ENCODE measurements around the gene DAAM1. TPM values are rescaled to one million over a fixed set of nuclear protein-coding genes. Genes with fewer than 3 reads are reported as not detected.
A peak's percentile ranks its signal among the peaks of the same experiment; 100 is the strongest.

DAAM1 gene
- total RNA-seq, 3 donors from 2014 or later = 50.1 to 95.9 (median 64.2) TPM

DNA sequence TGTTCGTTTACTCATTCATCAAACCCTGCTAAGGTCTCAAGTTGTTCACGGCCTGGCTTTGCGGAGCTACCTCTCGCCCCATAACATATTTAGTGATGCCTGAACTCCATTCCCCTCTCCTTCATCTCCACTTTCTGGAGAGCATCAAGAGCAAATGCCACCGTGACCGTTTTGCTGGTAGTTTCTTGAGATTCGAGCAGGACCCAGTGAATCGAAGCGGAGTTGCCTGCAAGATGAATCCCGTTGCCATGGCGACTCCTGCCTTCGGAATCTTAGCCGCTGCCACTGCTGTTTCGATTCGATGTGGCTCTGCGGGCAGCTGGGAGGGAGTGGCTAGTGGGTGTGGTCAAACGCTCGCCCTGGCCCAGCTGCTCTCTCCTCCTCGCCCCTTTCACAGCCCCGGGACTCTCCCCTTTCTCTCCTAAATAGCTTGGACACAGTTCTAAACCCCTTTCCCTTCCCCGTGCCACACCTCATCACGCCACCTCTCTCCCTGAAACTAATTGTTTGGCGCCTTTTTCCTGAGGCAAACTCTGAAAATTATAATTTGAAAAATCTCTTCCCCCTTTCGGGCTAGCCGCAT, 1.4 kb downstream of the DAAM1 start:
- Histone ChIP-seq H3K9me3 (no peaks in the 10 kb centered on the region), H3K27me3 (no peaks in the 10 kb centered on the region), H3K4me1 (peaks cover 0 to 4% of the 10 kb centered on the region in 2 donors), H3K27ac (peak overlapping the region; percentile 98 to 99), H3K4me3 (peak overlapping the region; percentile 80 to 92 (median 82)), H3K36me3 (no peaks in the 10 kb centered on the region)
- intact Hi-C loops (cut with DNase I; ENCODE audit: low total_unique reads) = no loop called here
- DNase-seq (ENCODE audit: low spot score in 2 of 2) = peak; percentile 81 to 87
- TF ChIP-seq POLR2AphosphoS5 (IDR thresholded peaks at IDR 0.05) = peak in 1 of 3 donors; percentile 19
- TF ChIP-seq, protein P1, sequence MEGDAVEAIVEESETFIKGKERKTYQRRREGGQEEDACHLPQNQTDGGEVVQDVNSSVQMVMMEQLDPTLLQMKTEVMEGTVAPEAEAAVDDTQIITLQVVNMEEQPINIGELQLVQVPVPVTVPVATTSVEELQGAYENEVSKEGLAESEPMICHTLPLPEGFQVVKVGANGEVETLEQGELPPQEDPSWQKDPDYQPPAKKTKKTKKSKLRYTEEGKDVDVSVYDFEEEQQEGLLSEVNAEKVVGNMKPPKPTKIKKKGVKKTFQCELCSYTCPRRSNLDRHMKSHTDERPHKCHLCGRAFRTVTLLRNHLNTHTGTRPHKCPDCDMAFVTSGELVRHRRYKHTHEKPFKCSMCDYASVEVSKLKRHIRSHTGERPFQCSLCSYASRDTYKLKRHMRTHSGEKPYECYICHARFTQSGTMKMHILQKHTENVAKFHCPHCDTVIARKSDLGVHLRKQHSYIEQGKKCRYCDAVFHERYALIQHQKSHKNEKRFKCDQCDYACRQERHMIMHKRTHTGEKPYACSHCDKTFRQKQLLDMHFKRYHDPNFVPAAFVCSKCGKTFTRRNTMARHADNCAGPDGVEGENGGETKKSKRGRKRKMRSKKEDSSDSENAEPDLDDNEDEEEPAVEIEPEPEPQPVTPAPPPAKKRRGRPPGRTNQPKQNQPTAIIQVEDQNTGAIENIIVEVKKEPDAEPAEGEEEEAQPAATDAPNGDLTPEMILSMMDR (IDR thresholded peaks at IDR 0.05) = no peak

DNA sequence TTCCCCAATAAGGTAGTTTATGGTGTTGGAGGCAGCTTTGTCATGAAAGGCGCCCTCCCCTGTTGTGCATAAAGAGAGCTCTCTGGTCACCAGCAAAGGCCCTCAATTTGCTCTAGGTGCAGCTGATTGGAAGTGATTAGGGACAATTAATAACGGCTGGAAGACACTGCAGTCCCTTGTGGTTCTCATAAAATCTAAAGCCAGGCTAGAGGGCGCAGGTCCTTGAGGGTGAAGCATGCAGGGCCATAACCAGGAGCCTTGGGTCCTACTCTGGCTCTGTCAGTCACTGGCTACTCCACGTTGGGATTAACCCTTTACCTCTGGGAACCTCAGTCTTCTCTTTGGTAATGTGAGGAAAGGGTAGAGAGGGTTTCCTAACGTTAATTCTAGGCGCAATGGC, 1.9 kb downstream of the DAAM1 start:
- Histone ChIP-seq H3K36me3 (no peaks in the 10 kb centered on the region), H3K27ac (peak overlapping the region; percentile 98 to 99), H3K4me1 (peaks cover 0 to 4% of the 10 kb centered on the region in 2 donors), H3K9me3 (no peaks in the 10 kb centered on the region), H3K4me3 (peak overlapping the region; percentile 80 to 92 (median 82)), H3K27me3 (no peaks in the 10 kb centered on the region)
- intact Hi-C loops (cut with DNase I; ENCODE audit: low total_unique reads) = no loop called here
- no peak for TF ChIP-seq POLR2AphosphoS5 (IDR thresholded peaks at IDR 0.05)
- TF ChIP-seq, protein P1 (IDR thresholded peaks at IDR 0.05) = peak in 1 of 3 donors; percentile 11
- DNase-seq (ENCODE audit: low spot score in 2 of 2) = no peak

DNA sequence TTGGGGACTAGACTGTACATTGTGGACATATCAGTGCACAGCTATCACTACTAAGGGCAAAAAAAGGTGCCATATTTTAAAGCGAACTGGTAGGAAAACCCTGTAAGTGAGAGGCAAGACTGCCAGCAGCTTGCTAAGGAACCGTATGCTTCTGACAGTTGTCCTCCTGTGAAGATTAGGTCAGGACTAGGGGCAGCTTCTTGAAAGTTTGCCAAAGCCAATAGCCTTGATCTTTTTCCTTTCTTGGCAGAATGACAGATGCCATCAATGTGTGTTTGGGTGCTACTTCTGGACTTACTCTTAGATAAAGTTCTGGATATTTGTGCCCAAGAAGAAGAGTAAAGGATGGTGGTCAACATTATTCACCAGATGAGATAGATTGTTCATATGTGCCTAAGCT, 7.4 kb downstream of the DAAM1 start:
- Histone ChIP-seq H3K27me3 (no peaks in the 10 kb centered on the region), H3K27ac (no peak overlapping the region), H3K4me3 (no peak overlapping the region), H3K36me3 (no peaks in the 10 kb centered on the region), H3K4me1 (no peaks in the 10 kb centered on the region), H3K9me3 (no peaks in the 10 kb centered on the region)
- intact Hi-C loops (cut with DNase I; ENCODE audit: low total_unique reads) = no loop called here
- TF ChIP-seq, protein P1 (IDR thresholded peaks at IDR 0.05) = no peak
- no peak for TF ChIP-seq POLR2A (IDR thresholded peaks at IDR 0.05)
- TF ChIP-seq POLR2AphosphoS5 (IDR thresholded peaks at IDR 0.05) = no peak
- no peak for DNase-seq (ENCODE audit: low spot score in 2 of 2)

DNA sequence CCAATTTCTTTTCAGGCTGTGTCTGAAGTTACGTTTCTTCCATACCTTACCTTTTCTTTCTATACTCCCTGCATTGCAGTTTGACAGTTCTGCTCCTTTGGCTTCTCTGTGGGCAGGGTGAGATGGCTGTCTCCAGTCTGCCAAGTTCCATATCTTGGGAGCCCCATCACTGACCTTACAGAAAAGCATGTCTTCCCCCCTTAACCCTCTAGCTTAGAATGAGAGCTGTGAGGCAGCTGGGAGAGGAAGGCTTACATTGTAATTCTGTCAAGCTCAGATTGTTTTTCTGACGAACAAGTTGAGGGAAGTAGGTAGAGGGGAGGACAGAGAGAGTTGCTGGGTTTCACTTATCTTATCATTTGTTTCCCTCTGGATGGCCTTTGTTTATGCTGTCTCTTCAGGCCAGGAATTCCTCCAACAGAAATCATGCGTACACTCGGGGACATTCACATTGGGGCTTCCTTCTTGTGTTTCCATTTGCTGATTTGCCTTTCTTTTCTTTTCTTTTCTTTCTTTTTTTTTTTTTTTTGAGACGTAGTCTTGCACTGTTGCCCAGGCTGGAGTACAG, 9.3 kb downstream of the DAAM1 start:
- intact Hi-C loops (cut with DNase I; ENCODE audit: low total_unique reads) = no loop called here
- TF ChIP-seq POLR2AphosphoS5 (IDR thresholded peaks at IDR 0.05) = no peak
- TF ChIP-seq POLR2A (IDR thresholded peaks at IDR 0.05) = no peak
- TF ChIP-seq, protein P1 (IDR thresholded peaks at IDR 0.05) = no peak
- DNase-seq (ENCODE audit: low spot score in 2 of 2) = no peak
- Histone ChIP-seq H3K27me3 (no peaks in the 10 kb centered on the region), H3K36me3 (no peaks in the 10 kb centered on the region), H3K4me3 (no peak overlapping the region), H3K9me3 (no peaks in the 10 kb centered on the region), H3K4me1 (no peaks in the 10 kb centered on the region), H3K27ac (no peak overlapping the region)

DNA sequence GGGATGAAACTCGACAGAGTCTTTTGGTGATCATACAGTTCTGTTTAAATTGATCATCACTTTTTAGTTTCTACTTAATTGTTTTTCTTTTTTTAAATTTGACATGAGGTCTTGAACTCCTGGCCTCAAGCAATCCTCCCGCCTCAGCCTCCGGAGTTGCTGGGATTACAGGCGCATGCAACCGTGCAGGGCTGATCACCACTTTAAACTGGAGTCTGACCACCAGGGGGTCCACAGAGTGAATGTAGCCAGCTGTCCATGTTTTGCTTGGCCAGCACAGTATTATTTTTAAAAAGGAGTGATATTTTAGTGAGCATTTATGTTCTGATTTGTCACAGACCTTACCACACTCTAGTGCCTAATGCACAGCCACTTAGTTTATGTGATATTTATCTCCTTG, 10.7 kb downstream of the DAAM1 start:
- intact Hi-C loops (cut with DNase I; ENCODE audit: low total_unique reads) = no loop called here

More for the DNA sequence above, 10.7 kb downstream of the DAAM1 start:
- DNase-seq (ENCODE audit: low spot score in 2 of 2) = no peak
- H3K27ac ChIP-seq = no peak overlapping the region
- no peaks in the 10 kb centered on the region for H3K27me3 ChIP-seq
- no peaks in the 10 kb centered on the region for H3K4me1 ChIP-seq
- no peaks in the 10 kb centered on the region for H3K36me3 ChIP-seq
- H3K9me3 ChIP-seq = no peaks in the 10 kb centered on the region
- no peak for TF ChIP-seq POLR2AphosphoS5 (IDR thresholded peaks at IDR 0.05)
- TF ChIP-seq POLR2A (IDR thresholded peaks at IDR 0.05) = no peak
- TF ChIP-seq, protein P1 (IDR thresholded peaks at IDR 0.05) = no peak
- no peak overlapping the region for H3K4me3 ChIP-seq

Data from breast epithelium (tissue), 4 donors.